ENCODE results near the gene CLIC6.

CLIC6 gene

GRCh38 chr21:34704119-34704518 lies 35.3 kb downstream of the CLIC6 start (continued):
- TF ChIP-seq ATF2 (tag by site-specific recombination; IDR thresholded peaks at IDR 0.05; ENCODE audit: low read depth), result no peak
- no peak for TF ChIP-seq ZNF792 (tag by site-specific recombination; IDR thresholded peaks at IDR 0.05)
- TF ChIP-seq ZNF398 (tag by site-specific recombination; IDR thresholded peaks at IDR 0.05), result no peak
- no peak for TF ChIP-seq HOXC10 (CRISPR knock-in tag; IDR thresholded peaks at IDR 0.05)
- no peak for TF ChIP-seq ZNF707 (tag by site-specific recombination; IDR thresholded peaks at IDR 0.05)
- TF ChIP-seq ZNF513 (tag by site-specific recombination; IDR thresholded peaks at IDR 0.05), result no peak
- TF ChIP-seq ZNF169 (tag by site-specific recombination; IDR thresholded peaks at IDR 0.05), result no peak
- TF ChIP-seq ZNF785 (tag by site-specific recombination; IDR thresholded peaks at IDR 0.05), result no peak
- TF ChIP-seq ZSCAN5A (tag by site-specific recombination; IDR thresholded peaks at IDR 0.05), result no peak
- TF ChIP-seq ZNF776 (tag by site-specific recombination; IDR thresholded peaks at IDR 0.05; ENCODE audit: borderline replicate concordance), result no peak
- no peak for TF ChIP-seq ZNF202 (tag by site-specific recombination; IDR thresholded peaks at IDR 0.05; ENCODE audit: borderline replicate concordance)
- no peak for TF ChIP-seq ZNF292 (tag by site-specific recombination; IDR thresholded peaks at IDR 0.05; ENCODE audit: borderline replicate concordance, low read depth)
- TF ChIP-seq ZSCAN4 (tag by site-specific recombination; IDR thresholded peaks at IDR 0.05), result no peak

- H3K36me3 ChIP-seq (ENCODE audit: control insufficient read depth in 2 of 2, insufficient read depth in 1 of 2, low read length in 2 of 2), result no peaks in the 10 kb centered on the region
- H3K9me3 ChIP-seq (ENCODE audit: control insufficient read depth, insufficient read depth, low read depth, low read length), result no peaks in the 10 kb centered on the region
- no peak overlapping the region for H3K4me3 ChIP-seq (ENCODE audit: low read depth, low read length)
- POLR2A ChIA-PET, result no interaction called here
- no peaks in the 10 kb centered on the region for H3K4me1 ChIP-seq (ENCODE audit: control insufficient read depth, insufficient read depth, low read length)
- CTCF ChIA-PET, result interaction anchor here (0.5 to 1.2 kb wide), 6 partner anchors 12 to 1228 kb away, joined by 3 to 4 read pairs (median 3); no protein-coding TSS in a partner anchor
- H3K27ac ChIP-seq (ENCODE audit: extremely low read depth, low read depth, low read length), result no peak overlapping the region
- TF ChIP-seq REST (tag by site-specific recombination; IDR thresholded peaks at IDR 0.05) (no peak), ZNF274 (IDR thresholded peaks at IDR 0.05; ENCODE audit: low read length) (no peak), ZNF274 (tag by site-specific recombination; IDR thresholded peaks at IDR 0.05; ENCODE audit: borderline replicate concordance) (no peak), ZNF148 (tag by site-specific recombination; IDR thresholded peaks at IDR 0.05; ENCODE audit: borderline replicate concordance) (no peak), ZNF701 (tag by site-specific recombination; IDR thresholded peaks at IDR 0.05) (no peak), ZNF266 (tag by site-specific recombination; IDR thresholded peaks at IDR 0.05; ENCODE audit: low read depth) (no peak), ZNF138 (tag by site-specific recombination; IDR thresholded peaks at IDR 0.05; ENCODE audit: borderline replicate concordance) (no peak), ZFHX2 (tag by site-specific recombination; conservative IDR thresholded peaks at IDR 0.05) (no peak), ZNF211 (tag by site-specific recombination; IDR thresholded peaks at IDR 0.05; ENCODE audit: low read depth) (no peak), ZNF157 (tag by site-specific recombination; IDR thresholded peaks at IDR 0.05) (no peak), GLIS1 (tag by site-specific recombination; IDR thresholded peaks at IDR 0.05) (no peak), ZNF292 (tag by site-specific recombination; IDR thresholded peaks at IDR 0.05; ENCODE audit: borderline replicate concordance, low read depth) (no peak)
Measured at GRCh38 chr21:34705011-34705410, 36.2 kb downstream of the CLIC6 start.

Data from HEK293 (cell line).